ENCODE data around the gene LPA. TPM values are rescaled to one million over a fixed set of nuclear protein-coding genes. Genes with fewer than 3 reads are reported as not detected.

LPA gene
- total and polyA plus RNA-seq, 9 donors = 0.01 to 1.4 (median 0.43) TPM

DNA sequence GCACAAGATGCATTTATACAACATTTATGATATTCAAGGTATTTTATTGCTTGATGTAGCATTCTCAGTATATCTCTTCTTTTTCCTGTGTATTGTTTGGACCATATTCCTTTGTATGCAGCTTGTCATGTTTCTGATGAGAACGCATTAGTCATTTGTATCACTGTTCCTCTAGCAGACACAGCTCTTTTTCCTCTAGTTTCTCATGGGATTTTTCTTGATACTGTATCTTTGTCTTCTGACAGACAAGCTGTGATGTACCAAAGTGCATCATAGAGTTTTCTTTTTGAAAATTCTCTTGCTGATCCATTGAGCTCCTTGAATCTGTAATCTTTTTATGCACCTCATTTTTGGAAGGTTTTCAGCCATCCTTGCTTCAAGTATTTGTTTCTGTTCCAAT is 175.0 kb downstream of the LPA start:
- H3K36me3 ChIP-seq = no peaks in the 10 kb centered on the region
- TF ChIP-seq EP300 (IDR thresholded peaks at IDR 0.05) (no peak), POLR2A (IDR thresholded peaks at IDR 0.05) (no peak)
- TF ChIP-seq, protein P1, sequence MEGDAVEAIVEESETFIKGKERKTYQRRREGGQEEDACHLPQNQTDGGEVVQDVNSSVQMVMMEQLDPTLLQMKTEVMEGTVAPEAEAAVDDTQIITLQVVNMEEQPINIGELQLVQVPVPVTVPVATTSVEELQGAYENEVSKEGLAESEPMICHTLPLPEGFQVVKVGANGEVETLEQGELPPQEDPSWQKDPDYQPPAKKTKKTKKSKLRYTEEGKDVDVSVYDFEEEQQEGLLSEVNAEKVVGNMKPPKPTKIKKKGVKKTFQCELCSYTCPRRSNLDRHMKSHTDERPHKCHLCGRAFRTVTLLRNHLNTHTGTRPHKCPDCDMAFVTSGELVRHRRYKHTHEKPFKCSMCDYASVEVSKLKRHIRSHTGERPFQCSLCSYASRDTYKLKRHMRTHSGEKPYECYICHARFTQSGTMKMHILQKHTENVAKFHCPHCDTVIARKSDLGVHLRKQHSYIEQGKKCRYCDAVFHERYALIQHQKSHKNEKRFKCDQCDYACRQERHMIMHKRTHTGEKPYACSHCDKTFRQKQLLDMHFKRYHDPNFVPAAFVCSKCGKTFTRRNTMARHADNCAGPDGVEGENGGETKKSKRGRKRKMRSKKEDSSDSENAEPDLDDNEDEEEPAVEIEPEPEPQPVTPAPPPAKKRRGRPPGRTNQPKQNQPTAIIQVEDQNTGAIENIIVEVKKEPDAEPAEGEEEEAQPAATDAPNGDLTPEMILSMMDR (IDR thresholded peaks at IDR 0.05) = no peak
- no peaks in the 10 kb centered on the region for H3K27me3 ChIP-seq
- 94 to 100% (median 96%) methylated on average over 1 of the region's 1 CpG for WGBS, 3 donors
- H3K4me3 ChIP-seq = no peak overlapping the region
- H3K4me1 ChIP-seq (ENCODE audit: insufficient read depth) = no peaks in the 10 kb centered on the region
- DNase-seq = no peak
- intact Hi-C loops (cut with DNase I) = no loop called here
- H3K9me3 ChIP-seq = no peaks in the 10 kb centered on the region
- H3K27ac ChIP-seq = no peak overlapping the region

DNA sequence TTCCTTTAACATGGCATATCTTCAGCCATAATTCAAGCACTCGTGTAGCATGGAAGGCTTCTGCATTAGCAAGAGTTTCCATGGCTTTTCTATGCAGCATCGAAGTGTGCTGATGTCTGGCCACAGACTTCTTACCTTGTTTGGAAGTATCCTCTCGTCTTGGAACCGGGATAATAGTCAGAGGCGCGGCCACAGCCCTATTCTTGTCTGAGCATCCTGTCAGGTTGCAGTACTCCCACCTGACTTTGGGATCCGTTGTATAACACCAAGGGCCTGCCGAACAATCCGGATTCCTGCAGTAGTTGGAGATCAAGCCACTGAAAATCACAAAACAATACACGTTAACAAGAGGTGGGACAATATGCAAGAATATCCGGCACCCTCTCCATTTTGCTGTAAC is 177.0 kb downstream of the LPA start:
- intact Hi-C loops (cut with DNase I) = no loop called here
- Histone ChIP-seq H3K4me3 (no peak overlapping the region), H3K27me3 (no peaks in the 10 kb centered on the region), H3K4me1 (ENCODE audit: insufficient read depth) (no peaks in the 10 kb centered on the region), H3K9me3 (no peaks in the 10 kb centered on the region), H3K27ac (no peak overlapping the region), H3K36me3 (no peaks in the 10 kb centered on the region)
- DNase-seq = no peak
- TF ChIP-seq, protein P1 (IDR thresholded peaks at IDR 0.05) = no peak
- TF ChIP-seq EP300 (IDR thresholded peaks at IDR 0.05) (no peak), POLR2A (IDR thresholded peaks at IDR 0.05) (no peak)
- 89 to 90% (median 90%) methylated on average over 11 of the region's 11 CpGs for WGBS, 3 donors

Other genes starting within 250 kb of the LPA start
- 1 to 10 TPM in 1 of 7 donors, under 1 TPM in 4, not detected in 2; 0.11 to 1.4 (median 0.38) TPM for gene PLG, start 38.0 kb upstream of the LPA start, total RNA-seq
- gene PLG, start 38.0 kb upstream of the LPA start, polyA plus RNA-seq = not detected

Data from ovary (tissue), 9 donors.